Panc1 (cell line): ENCODE results near the gene SRSF10. TPM values are rescaled to one million over a fixed set of nuclear protein-coding genes. Genes with fewer than 3 reads are reported as not detected.

ENCODE experiments used
- ATAC-seq: fragments of 200-7000 bp; cut with Tn5 transposase; 2 replicates; pipeline ENCODE4 v1.9.1; 2020; ENCODE audit warnings: mild to moderate bottlenecking, moderate library complexity
- BruUV-seq: library from RNA; stranded (reverse); fragments of 400-500 nt; replicated peaks from 2 replicates; lab custom pipeline; 2021; lab: Mats Ljungman, UMichigan
- CTCF ChIA-PET: fragments of 300-600 bp; sonication (Branson Sonifier 250); formaldehyde crosslinking; loops from one replicate; lab custom pipeline; 2022; ENCODE audit warnings: antibody characterized with exemption; lab: Charles Lee
- POLR2A ChIA-PET: fragments of 300-600 bp; sonication (Branson Sonifier 250); formaldehyde crosslinking; loops from one replicate; lab custom pipeline; 2022; ENCODE audit warnings: antibody characterized with exemption; lab: Charles Lee
- DNase-seq: peaks from one replicate; pipeline ENCODE4 v3.0.0-alpha.2; 2010; ENCODE audit warnings: low read depth, low spot score
- H3K27ac ChIP-seq: 2 replicates; pipeline ENCODE4 v1.5.1; 2011; ENCODE audit warnings: mild to moderate bottlenecking, low read length, inconsistent platforms
- H3K27me3 ChIP-seq: fragments of 200-500 bp; sonication (Bioruptor generic); 2 replicates; pipeline ENCODE4 v1.6.0; 2014; ENCODE audit warnings: low read length, inconsistent platforms; ENCODE audit not compliant: control insufficient read depth, insufficient read depth
- H3K36me3 ChIP-seq: fragments of 200-500 bp; sonication (Bioruptor generic); 2 replicates; pipeline ENCODE4 v1.5.1; 2014; ENCODE audit warnings: inconsistent platforms, mild to moderate bottlenecking, low read length, moderate library complexity; ENCODE audit not compliant: control insufficient read depth, insufficient read depth
- H3K4me1 ChIP-seq: 2 replicates; pipeline ENCODE4 v1.5.1; 2011; ENCODE audit warnings: inconsistent platforms, mild to moderate bottlenecking, low read length, moderate library complexity; ENCODE audit not compliant: control insufficient read depth, insufficient read depth
- H3K4me3 ChIP-seq, 2 experiments: 2 replicates each; pipeline ENCODE4 v1.5.1; 2011 to 2012; ENCODE audit warnings: low read depth in 2 of 2, low read length in 2 of 2, mild to moderate bottlenecking in 2 of 2, inconsistent platforms in 1 of 2, moderate library complexity in 1 of 2
- H3K9me3 ChIP-seq: fragments of 200-500 bp; sonication (Bioruptor generic); 2 replicates; pipeline ENCODE4 v1.5.1; 2014; ENCODE audit warnings: low read depth, mild to moderate bottlenecking, inconsistent platforms, low read length, moderate library complexity; ENCODE audit not compliant: control insufficient read depth, insufficient read depth
- CTCF ChIP-seq: fragments of 450-650 bp; IDR thresholded peaks from 2 replicates; pipeline ENCODE4 v1.5.1; 2017; ENCODE audit warnings: mild to moderate bottlenecking
- POLR2AphosphoS5 ChIP-seq: IDR thresholded peaks from 2 replicates; pipeline ENCODE4 v1.6.1; 2012; ENCODE audit warnings: mild to moderate bottlenecking, low read depth, low read length, moderate library complexity
- REST ChIP-seq, 2 experiments: IDR thresholded peaks; 2 replicates each; pipeline ENCODE4 v1.6.1; 2011 to 2012; ENCODE audit warnings: low read depth in 2 of 2, control low read depth in 1 of 2, low read length in 1 of 2, mild to moderate bottlenecking in 1 of 2, moderate library complexity in 1 of 2; ENCODE audit not compliant: insufficient read depth in 1 of 2
- SIN3A ChIP-seq: IDR thresholded peaks from 2 replicates; pipeline ENCODE4 v1.6.1; 2012; ENCODE audit warnings: low read depth, mild to moderate bottlenecking, low read length, moderate library complexity, borderline replicate concordance; ENCODE audit not compliant: insufficient read depth
- TCF7L2 ChIP-seq: IDR thresholded peaks from 2 replicates; pipeline ENCODE4 v1.6.1; 2011; ENCODE audit warnings: mild to moderate bottlenecking, low read depth, low read length, inconsistent platforms
- in situ Hi-C: cut with HindIII; loops from 2 replicates; pipeline ENCODE4 v1.10.0; 2016; ENCODE audit warnings: low sequenced_read_pairs, low pct_unique_long_range_greater_than_20kb
- intact Hi-C: fragments of 100-400 bp; cut with micrococcal nuclease; formaldehyde crosslinking; loops from one replicate; pipeline ENCODE4 v1.10.0; 2022; ENCODE audit not compliant: unreplicated experiment
- total RNA-seq: library from RNA; stranded (reverse); gene quantifications from one replicate; pipeline ENCODE4 v1.2.1, GENCODE V29; 2021; ENCODE audit not compliant: unreplicated experiment

The SRSF10 gene
- total RNA-seq, 1 experiment from 2014 or later = 137 TPM

- intact Hi-C loops (no loop called here), in situ Hi-C loops (no loop called here)
- ChIA-PET CTCF (no interaction called here), POLR2A (interaction anchor here (0.7 kb wide), 1 partner anchor 101 kb away, joined by 14 read pairs; no protein-coding TSS in a partner anchor)
- no peak for DNase-seq
- Histone ChIP-seq H3K4me3 (no peak overlapping the region), H3K4me1 (no peaks in the 10 kb centered on the region), H3K27ac (no peak overlapping the region), H3K27me3 (no peaks in the 10 kb centered on the region), H3K9me3 (no peaks in the 10 kb centered on the region), H3K36me3 (no peaks in the 10 kb centered on the region)
- no peak for TF ChIP-seq REST (IDR thresholded peaks at IDR 0.05; ENCODE audit: insufficient read depth in 1 of 2, low read depth in 2 of 2, low read length in 1 of 2)
- TF ChIP-seq SIN3A = no peak
- BruUV-seq = no TSS peak
- no peak for ATAC-seq
These were observed 55.5 kb downstream of the SRSF10 start for GRCh38 chr1:23924601-23925000.

GRCh38 chr1:23923592-23924499, 56.3 kb downstream of the SRSF10 start:
- DNase-seq (no peak), ATAC-seq (no peak)
- no peaks in the 10 kb centered on the region for H3K27me3 ChIP-seq
- H3K4me3 ChIP-seq = no peak overlapping the region
- ChIA-PET POLR2A (interaction anchor here (0.9 kb wide), 1 partner anchor 34 kb away, joined by 3 read pairs; no protein-coding TSS in a partner anchor), CTCF (interaction anchor here (0.6 kb wide), 1 partner anchor 758 kb away, joined by 13 read pairs; no protein-coding TSS in a partner anchor)
- TF ChIP-seq REST (IDR thresholded peaks at IDR 0.05; ENCODE audit: insufficient read depth in 1 of 2, low read depth in 2 of 2, low read length in 1 of 2) = no peak
- no peak for TF ChIP-seq CTCF
- TF ChIP-seq TCF7L2 = no peak
- no peak for TF ChIP-seq SIN3A
- no peak for TF ChIP-seq POLR2AphosphoS5
- no TSS peak for BruUV-seq
- intact Hi-C loops (no loop called here), in situ Hi-C loops (no loop called here)
- no peaks in the 10 kb centered on the region for H3K36me3 ChIP-seq
- H3K27ac ChIP-seq = no peak overlapping the region
- no peaks in the 10 kb centered on the region for H3K4me1 ChIP-seq
- H3K9me3 ChIP-seq = no peaks in the 10 kb centered on the region
